GM21786 (cell line): Measurements from ENCODE around the gene ATP11A.

Source experiments
- ATAC-seq: cut with Tn5 transposase; IDR thresholded peaks from one replicate; pipeline ENCODE4 v1.9.1; 2021; ENCODE audit not compliant: unreplicated experiment

ATP11A gene

DNA sequence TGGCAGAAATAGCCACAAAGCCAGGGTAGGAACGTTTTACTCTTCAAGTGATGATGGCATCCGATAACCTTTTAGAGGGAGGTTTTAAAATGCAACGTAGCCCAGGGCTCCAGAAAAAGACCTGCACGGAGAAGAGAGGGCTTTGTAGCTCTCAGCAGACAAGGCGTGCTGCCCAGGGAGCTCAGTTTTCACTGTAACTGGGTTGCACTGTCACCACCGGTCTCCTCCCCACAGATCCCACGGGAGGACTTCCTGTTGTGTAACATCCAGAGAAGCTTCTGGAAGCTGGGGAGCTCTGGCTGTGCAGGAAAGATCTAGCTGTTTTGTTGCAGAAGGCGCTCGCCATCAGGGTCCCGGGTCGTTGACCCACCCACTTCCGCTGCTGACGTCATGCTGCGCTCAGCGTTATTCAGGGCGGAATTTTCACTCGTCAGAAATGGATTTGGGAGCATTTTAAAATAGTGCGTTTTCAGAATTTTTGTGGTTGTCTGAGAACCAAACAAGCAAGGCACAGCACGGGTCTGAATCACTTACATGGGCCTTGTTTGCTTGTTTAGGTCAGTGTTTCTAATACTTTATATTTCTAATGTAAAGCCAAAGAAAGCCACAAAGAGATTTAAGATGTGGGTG is 50.8 kb downstream of the ATP11A start:
- ATAC-seq: no peak

DNA sequence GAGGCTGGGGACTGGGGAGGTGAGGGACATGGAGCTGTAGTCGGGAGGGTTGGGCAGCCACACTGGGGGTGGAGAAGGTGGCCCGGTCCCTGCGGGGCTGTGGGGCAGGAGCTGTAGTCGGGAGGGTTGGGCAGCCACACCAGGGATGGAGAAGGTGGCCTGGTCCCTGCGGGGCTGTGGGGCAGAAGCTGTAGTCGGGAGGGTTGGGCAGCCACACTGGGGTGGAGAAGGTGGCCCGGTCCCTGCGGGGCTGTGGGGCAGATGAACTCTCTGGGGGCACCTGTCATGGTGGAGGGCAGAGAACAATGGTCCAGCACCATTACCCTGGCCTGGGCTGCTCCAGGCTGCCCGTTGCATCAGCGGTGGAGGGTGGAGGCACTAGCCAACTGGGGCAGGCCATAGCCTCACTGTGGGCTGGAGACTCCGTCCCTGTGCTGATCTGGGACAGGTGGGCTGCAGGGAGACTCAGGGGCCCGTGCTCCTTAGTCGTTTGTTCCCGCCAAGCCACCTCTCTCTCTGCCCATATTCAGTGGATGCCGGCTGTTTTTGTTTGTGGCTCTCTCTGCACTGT is 51.4 kb downstream of the ATP11A start:
- no peak for ATAC-seq

DNA sequence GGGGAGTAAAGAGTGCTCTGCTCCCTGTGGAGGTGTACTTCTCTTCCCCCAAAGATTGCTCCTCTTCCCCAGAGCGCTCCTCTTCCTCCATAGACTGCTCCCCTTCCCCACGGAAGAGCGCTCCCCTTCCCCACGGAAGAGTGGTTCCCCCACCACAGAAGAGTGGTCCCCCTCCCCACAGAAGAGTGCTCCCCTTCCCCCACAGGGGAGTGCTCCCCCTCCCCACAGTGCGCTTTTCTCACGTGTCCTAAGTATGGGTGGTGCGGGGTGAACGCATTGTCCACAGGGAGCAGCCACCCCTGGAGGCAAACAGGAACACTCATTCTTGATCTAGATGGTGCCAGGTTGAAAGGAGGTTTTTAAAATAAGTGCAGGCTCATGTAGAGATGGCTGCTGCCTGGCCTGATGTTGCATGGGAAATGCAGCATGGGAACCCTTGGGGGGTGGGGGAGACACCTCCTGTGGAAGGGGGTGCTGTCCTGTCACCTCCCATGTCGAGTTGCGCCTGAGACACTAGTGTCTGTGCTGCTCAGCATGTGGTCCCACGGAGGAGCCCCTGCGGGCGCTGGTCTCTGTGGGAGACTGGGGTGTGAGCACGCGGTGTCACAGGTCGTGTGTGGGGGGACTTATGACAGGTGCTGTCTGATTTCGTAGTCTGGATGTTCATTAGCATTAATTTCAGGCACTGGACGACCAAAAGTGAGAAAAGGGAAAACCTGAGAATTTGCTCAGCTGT is 52.2 kb downstream of the ATP11A start:
- no peak for ATAC-seq

DNA sequence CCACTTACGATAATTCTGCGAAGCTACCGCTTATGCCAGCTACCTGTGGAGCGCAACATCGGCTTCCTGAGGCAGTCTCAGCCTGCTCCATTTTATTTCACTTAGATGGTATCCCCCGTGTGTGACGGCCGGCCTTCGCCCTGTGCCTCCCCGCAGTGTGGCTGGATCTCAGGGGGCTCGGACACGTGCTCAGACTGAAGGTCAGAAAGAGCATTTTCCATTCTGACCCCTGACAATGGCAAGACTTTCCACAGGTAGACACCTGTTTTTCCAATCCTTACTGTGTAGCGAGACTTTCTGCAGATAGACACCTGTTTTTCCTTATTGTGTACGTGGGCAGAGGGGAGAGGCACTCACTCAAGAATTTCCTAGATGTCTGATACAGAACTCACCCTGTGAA is 52.7 kb downstream of the ATP11A start:
- no peak for ATAC-seq

DNA sequence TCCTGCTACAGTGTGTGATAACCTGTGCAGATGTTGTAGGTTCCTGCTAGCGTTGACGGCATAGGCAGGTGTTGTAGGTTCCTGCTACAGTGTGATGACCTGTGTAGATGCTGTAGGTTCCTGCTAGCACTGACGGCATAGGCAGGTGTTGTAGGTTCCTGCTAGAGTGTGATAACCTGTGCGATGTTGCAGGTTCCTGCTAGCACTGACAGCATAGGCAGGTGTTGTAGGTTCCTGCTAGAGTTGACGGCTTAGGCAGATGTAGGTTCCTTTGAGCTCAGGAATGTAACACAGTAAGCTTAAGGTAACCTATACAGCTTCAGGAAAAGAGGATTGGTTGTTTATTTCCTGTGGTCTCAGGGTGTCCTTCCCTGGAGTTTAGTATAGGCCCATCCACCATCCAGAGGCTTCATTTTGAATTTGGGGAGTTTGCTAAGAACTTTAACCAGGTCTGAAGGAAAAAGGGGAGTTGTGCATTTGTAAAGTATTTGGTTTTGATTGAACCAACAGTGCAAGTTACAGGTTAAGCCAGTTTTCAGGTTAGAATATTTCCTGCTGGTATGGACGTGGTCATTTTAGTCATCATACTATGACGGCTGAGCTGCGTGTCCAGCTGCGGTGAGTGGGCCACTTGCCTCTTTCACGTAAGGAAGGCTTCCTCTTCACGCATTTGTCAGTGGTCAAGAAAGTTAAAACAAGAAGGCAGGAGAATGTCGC is 53.8 kb downstream of the ATP11A start:
- no peak for ATAC-seq

DNA sequence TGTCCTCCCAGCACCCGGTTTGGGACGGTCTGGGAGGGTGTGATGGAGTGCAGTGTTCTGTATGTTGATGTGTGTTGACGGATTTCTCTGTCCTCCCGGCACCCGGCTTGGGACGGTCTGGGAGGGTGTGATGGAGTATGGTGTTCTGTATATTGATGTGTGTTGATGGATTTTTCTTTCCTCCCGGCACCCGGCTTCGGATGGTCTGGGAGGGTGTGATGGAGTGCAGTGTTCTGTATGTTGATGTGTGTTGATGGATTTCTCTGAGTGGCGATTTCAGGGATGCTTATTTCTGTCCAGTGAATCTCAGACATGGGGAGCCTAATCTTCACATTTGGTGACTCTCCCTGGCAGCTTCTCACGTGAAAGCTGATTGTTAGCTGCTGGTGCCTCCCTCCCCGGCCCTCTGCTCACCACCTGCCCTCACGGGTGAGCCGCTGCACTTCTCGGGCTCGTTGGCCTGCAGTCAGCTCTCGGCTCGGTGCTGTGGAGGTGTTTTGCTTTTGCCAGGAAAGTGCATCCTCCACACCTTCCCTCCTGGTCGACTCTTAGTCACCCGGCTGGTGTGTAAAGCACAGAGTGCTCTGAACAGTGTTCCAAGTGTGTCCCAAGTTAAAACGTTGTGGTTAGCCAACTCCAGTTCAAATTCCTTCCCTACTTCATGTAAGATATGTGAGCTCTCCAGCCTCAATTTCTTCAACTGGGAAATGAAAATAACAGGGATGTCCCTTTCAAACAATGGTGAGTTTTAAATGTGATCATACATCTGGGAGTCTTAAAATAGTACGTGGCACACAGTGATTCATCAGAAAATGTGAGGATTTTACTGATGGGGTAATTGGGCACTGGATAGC is 54.6 kb downstream of the ATP11A start:
- ATAC-seq: no peak

DNA sequence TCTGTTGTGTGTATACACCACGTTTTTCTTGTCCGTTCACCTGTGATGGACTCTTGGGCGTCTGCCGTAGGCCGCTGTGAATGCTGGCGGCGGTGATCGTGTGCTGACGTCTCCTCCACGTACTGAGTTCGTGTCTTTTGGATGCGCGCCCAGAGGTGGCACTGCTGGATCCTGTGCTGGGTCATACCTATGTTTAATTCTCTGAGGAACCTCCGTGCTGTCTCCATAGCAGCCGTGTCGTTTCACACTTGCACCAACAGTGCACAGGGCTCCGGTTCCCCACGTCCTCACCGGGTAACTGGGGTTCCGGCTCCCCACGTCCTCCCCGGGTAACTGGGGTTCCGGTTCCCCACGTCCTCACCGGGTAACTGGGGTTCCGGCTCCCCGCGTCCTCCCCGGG is 56.2 kb downstream of the ATP11A start:
- no peak for ATAC-seq

DNA sequence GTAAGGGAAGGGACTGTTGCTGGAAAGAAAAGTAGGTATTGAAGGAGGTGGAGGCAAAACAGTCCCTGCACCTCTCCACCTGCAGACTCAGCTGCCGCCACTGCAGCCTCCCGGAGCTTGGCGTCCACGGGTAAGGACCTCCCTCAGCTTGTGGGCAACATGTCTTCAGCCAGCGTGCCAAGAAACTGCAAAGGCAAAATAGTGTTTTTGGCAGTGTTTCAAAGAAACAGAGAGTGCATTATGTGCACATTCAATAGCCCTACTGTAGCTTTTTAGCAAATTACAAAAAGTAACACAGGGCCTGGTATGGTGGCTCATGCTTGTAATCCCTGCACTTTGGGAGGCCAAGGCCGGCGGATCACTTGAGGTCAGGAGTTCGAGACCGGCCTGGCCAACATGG is 57.4 kb downstream of the ATP11A start:
- no peak for ATAC-seq

DNA sequence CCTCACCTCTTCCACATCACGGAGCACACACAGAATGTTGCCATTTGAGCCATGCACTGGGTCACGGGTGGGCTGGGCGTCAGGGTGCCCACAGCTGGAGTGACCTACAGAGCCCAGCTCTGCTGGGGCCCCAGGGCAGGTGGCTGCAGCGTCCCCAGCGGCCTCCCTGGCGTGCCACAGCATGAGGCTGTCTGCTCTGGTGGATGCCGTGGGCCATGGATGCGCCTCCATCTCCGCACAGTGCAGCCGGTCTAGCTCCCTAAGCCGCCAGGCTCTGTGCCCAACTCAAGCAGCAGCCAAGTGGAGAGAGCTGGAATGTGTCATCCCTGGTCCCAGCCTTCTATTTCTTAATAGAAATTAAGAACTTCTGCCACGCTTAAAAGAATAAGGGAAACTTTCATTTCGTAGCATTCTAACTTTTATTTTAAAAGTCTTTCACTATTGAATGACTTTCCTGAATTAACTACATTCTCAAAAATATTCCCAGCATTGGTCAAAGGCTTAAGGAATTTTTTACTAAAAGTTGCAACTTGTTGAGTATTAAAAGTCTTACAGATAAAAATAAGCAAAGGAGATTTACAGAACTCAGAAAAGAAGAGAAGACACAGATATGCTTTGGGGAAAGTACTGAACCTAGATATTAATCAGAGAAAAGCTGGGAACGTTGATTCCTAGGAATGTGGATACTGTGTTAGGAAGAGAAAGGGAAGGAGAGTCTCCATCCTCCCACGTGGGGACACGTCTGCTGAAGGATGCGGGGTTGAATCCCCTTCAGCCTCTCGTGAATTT is 59.3 kb downstream of the ATP11A start:
- no peak for ATAC-seq

DNA sequence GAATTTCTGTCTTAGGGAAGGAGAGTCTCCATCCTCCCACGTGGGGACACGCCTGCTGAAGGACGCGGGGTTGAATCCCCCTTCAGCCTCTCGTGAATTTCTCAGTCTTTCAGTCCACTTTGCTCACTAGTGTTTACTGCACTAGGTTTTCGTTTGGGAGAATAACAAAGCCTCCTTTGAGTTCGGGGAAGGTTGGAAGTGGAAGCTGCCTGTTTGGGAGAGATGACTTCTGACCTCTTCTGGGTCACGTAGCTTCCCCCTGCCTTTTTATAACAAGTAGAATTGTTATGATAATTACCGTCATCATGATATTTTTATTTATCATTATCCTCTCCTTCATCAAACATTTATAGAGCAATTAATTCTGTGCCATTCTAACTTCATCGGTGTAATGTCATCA is 60.7 kb downstream of the ATP11A start:
- no peak for ATAC-seq

DNA sequence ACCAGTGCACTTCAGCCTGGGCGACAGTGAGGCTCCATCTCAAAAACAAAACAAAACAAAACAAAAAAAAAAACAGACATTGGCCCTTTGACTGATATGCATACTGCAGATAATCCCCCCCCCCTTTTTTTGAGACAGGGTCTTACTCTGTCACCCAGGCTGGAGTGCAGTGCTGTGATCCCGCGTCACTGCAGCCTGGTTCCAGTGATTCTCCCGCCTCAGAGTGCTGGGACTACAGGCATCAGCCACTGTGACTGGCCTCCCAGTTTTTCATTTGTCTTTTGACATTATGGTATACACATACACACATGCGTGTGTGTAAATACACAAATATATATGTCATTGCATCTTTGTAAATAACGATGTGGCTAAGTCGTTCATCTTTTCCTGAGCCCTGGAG is 61.8 kb downstream of the ATP11A start:
- no peak for ATAC-seq

DNA sequence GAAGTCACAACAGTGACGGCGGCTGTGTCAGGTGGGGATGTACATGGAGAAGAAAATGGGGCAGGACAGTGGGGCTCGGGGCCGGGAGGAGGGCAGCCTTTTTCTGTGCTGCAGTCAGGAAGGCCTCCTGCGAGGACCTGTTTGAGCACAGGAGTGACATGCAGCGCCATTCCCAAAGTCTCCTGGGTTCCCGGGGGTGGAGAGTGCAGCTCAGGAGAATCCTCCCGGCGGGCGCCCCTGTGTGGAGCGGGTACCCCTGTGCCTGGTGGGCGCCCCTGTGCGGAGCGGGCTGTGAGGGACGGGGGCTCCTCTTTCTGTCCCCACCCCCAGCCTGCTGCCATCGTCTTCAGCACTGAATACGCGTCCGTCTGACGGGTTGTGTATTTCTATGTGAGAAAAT is 62.4 kb downstream of the ATP11A start:
- no peak for ATAC-seq

DNA sequence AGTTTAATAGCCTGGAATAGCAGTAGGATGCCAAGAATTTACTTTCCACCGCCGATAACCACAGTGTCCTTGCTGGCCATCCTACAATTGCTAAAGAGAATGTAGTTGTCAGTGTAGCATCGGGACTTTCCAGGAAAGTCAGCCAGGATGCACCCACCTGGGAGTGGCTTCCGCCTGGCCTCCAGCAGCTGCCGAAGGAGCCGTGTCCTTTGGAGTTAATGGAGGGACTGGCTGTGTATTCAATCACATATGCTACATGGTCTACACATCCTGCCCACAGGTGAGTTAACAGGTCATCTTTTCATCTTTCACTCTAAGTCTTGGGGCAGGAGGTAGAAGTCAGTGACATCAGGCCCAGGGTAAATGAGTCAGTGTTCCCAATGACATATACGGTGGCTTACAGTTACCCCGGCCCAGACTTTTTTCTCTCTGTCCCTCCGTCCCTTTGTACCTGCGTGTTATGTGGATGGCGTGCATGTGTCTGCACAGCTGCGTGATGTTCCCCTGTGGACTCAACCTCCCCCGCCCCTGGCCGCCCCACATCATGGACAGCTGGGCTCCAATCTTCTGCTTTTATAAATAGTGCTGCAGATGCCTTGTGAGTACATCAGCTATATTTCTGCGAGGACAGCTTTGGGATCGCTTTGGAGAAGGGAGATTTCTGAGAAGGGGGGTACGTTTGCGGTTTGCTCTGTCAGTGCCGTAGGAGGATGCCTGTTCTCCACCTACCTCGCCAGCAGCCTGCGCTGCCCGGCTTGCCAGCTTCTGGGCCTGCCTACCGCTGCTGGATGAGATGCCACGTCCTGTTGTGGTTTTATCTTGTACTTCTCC is 63.1 kb downstream of the ATP11A start:
- no peak for ATAC-seq

DNA sequence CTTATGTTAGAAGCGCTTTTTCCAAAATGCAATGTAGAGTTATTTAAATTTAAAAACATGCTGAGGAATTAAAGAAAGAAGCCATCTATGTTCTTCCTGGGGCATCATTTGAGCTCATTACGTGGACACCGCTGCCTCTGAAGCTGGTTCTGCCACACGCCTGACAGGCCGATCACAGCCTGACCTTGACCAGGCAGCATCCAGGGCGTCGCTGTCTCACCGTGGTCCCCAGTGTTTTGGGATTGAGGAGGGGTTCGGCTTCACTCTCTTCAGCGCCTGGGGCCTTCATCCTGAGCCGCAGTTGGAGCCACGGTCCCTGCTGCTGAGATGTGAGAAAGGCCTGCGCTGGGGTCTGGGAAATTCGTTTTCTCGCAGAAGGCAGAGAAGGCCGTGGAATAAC is 64.0 kb downstream of the ATP11A start:
- ATAC-seq: no peak

DNA sequence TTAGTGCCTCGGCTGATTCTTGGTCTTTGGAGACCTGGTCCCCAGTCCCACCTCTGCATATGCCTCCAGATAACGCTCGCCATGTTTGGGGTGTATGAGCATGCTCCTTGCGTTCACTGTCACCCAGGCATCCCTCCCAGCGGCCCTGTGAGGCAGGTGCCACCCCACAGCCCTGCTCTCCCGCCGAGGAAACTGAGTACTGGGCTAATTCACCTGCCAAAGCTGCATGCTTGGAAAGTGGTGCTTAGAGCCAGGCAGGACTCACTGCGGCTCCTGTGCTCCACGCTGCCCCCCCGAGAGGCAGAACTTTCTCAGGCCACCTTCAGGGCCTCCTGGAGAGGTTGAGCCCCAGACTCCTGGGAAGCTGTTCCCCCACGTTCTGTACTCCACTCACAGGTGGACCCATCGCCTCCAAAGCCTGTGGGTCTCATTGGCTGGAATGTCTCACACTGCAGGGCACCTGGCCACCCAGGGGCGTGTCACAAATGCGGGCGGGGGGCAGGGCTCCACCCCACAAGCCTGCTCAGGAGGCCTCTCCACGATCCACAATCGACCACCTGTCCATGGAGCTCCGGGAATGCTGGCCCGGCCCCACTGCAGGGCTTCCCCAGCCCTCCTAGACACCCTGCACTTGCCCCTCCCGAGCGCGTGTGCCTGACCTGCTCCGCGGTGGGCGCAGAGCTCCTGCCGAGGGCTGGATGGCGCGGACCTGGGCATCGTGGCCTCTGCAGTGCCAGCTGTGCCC is 64.6 kb downstream of the ATP11A start:
- ATAC-seq: no peak

DNA sequence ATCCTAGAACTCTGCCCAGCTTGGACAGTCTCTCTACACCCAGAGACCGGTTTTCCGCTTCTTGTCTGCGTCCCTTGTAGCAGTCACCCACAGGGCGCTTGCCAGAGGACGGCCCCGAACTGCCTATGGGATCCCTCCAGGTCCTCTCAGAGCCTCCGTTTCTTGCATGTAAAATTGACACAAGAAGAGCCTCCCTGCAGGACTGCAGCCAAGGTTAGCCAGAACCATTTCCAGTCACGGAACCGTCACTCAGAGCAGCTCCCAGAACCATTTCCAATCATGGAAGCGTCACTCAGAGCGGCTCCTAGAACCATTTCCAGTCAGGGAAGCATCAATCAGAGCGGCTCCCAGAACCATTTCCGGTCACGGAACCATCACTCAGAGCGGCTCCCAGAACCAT is 65.5 kb downstream of the ATP11A start:
- no peak for ATAC-seq

DNA sequence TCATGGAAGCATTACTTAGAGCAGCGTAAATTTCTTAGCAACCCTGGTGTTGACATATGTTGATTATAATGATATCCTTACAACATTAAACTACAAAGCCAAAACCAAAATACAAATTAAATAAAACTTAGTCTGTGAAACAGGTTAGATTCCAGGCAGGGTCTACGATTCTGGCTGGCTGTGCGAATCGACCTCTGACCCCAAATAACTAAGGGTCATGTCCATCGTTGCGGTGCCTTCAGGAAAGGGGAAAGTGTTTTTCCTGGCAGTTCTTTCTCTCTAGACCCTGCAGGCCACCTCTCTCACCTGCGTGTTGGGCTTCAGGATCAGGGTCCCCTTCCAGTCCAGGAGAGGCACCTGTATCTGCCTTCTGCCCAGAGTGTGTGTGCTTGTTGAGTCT is 66.2 kb downstream of the ATP11A start:
- no peak for ATAC-seq

DNA sequence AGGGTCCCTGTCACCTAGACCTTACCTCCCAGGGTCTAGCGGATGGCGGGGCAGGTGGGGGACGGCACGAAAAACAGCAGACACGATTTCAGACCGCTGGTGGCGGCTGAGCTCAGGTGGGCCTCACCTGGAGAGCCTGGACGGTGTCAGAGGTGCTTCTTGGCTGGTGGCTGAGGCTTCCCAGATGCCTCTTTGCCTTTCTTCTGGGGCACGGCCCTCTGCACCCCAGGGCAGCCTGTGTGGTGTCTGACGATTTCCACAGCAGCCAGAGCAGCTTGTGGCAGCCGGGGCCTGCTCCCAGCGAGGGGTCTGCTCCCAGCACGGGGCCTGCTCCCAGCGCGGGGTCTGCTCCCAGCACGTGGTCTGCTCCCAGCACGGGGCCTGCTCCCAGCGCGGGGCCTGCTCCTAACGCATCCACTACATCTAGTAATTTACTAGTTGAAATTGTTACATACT is 66.7 kb downstream of the ATP11A start:
- ATAC-seq: no peak
